HepG2 (cell line): ENCODE data around the gene UBE3D. TPM values are rescaled to one million over a fixed set of nuclear protein-coding genes. Genes with fewer than 3 reads are reported as not detected.

ENCODE experiments used
- FOXP1 ChIP-seq, 2 experiments: fragments of 450-650 bp in 1 of 2; IDR thresholded peaks; 2 replicates each; pipeline ENCODE4 v1.6.1; 2017 to 2018; ENCODE audit warnings: antibody characterized with exemption in 1 of 2
- KDM2A ChIP-seq: sonication (generic); formaldehyde crosslinking; IDR thresholded peaks from 2 replicates; pipeline ENCODE4 v1.4.0; 2020; ENCODE audit warnings: low read depth, missing genetic modification reagents, borderline replicate concordance
- MED13 ChIP-seq: sonication (generic); formaldehyde crosslinking; IDR thresholded peaks from 2 replicates; pipeline ENCODE4 v1.5.0; 2020; ENCODE audit warnings: missing genetic modification reagents
- MZF1 ChIP-seq: sonication (generic); formaldehyde crosslinking; IDR thresholded peaks from 2 replicates; pipeline ENCODE4 v1.8.1; 2023; ENCODE audit warnings: mild to moderate bottlenecking, missing genetic modification reagents, borderline replicate concordance
- POLR2AphosphoS5 ChIP-seq: IDR thresholded peaks from 2 replicates; pipeline ENCODE4 v1.6.1; 2012; ENCODE audit warnings: low read depth, low read length
- PRMT3 ChIP-seq: sonication (generic); formaldehyde crosslinking; IDR thresholded peaks from 2 replicates; pipeline ENCODE4 v1.8.1; 2022; ENCODE audit warnings: low read depth, mild to moderate bottlenecking, moderate library complexity, missing genetic modification reagents, borderline replicate concordance
- SAP130 ChIP-seq: IDR thresholded peaks from 2 replicates; pipeline ENCODE4 v1.6.1; 2016; ENCODE audit warnings: low read depth
- SRY ChIP-seq: sonication (generic); formaldehyde crosslinking; IDR thresholded peaks from 2 replicates; pipeline ENCODE4 v1.8.0; 2022; ENCODE audit warnings: mild to moderate bottlenecking, missing genetic modification reagents
- ZNF44 ChIP-seq: sonication (generic); formaldehyde crosslinking; IDR thresholded peaks from 2 replicates; pipeline ENCODE4 v1.5.1; 2020; ENCODE audit warnings: mild to moderate bottlenecking, missing genetic modification reagents
- ZNF530 ChIP-seq: sonication (generic); formaldehyde crosslinking; IDR thresholded peaks from 2 replicates; pipeline ENCODE4 v1.5.0; 2020; ENCODE audit warnings: low read depth, mild to moderate bottlenecking, missing genetic modification reagents
- ZNF598 ChIP-seq: sonication (generic); formaldehyde crosslinking; IDR thresholded peaks from 2 replicates; pipeline ENCODE4 v1.5.1; 2020; ENCODE audit warnings: mild to moderate bottlenecking, missing genetic modification reagents, borderline replicate concordance
- ZNF790 ChIP-seq: sonication (generic); formaldehyde crosslinking; IDR thresholded peaks from 2 replicates; pipeline ENCODE4 v1.8.0; 2022; ENCODE audit warnings: missing genetic modification reagents, mild to moderate bottlenecking, borderline replicate concordance
- polyA plus RNA-seq, 8 experiments: library from polyadenylated mRNA; depleted of rRNA in 3 of 8; stranded (reverse) in 7 of 8; unstranded in 1 of 8; fragments of >200 nt; fragmentation: Illumina TruSeq in 4 of 8; extraction: Trizol in 4 of 8; gene quantifications; 2 replicates each; pipeline versions ENCODE4 v1.2.1 to v1.2.3, GENCODE V29; 2011 to 2016; ENCODE audit warnings: low read depth in 4 of 8, missing spikeins in 1 of 8, mixed read lengths in 1 of 8; ENCODE audit not compliant: insufficient read depth in 1 of 8
- total RNA-seq, 5 experiments: library from RNA; depleted of rRNA; stranded (reverse); fragments of >200 nt; fragmentation: Illumina TruSeq; extraction: Trizol; gene quantifications; 2 replicates each; pipeline ENCODE4 v1.2.3, GENCODE V29; 2016; ENCODE audit warnings: low read depth in 1 of 5
- TF ChIP-seq, protein P1 (sequence below): IDR thresholded peaks from 2 replicates; pipeline ENCODE4 v1.6.1; 2016; ENCODE audit warnings: low read depth
- TF ChIP-seq, protein P2 (sequence below): sonication (generic); formaldehyde crosslinking; IDR thresholded peaks from 2 replicates; pipeline ENCODE4 v1.8.1; 2022; ENCODE audit warnings: mild to moderate bottlenecking, missing genetic modification reagents
- TF ChIP-seq, protein P3 (sequence below), 2 experiments: sonication (generic) in 1 of 2; formaldehyde crosslinking in 1 of 2; IDR thresholded peaks; 2 replicates each; pipeline versions ENCODE4 v1.6.1 to v1.9.0; 2014 to 2022; ENCODE audit warnings: antibody characterized with exemption in 1 of 2, borderline replicate concordance in 1 of 2, inconsistent platforms in 1 of 2, low read depth in 1 of 2, missing genetic modification reagents in 1 of 2
- TF ChIP-seq, protein P4 (sequence below): sonication (generic); formaldehyde crosslinking; IDR thresholded peaks from 2 replicates; pipeline ENCODE4 v1.5.0; 2020; ENCODE audit warnings: missing genetic modification reagents

UBE3D gene
- total and polyA plus RNA-seq, 2 of the 13 experiments (the other 11 are each of a cell fraction or from before 2014, with no cell fraction given), result 5.1 to 11.4 TPM

- TF ChIP-seq, protein P1, sequence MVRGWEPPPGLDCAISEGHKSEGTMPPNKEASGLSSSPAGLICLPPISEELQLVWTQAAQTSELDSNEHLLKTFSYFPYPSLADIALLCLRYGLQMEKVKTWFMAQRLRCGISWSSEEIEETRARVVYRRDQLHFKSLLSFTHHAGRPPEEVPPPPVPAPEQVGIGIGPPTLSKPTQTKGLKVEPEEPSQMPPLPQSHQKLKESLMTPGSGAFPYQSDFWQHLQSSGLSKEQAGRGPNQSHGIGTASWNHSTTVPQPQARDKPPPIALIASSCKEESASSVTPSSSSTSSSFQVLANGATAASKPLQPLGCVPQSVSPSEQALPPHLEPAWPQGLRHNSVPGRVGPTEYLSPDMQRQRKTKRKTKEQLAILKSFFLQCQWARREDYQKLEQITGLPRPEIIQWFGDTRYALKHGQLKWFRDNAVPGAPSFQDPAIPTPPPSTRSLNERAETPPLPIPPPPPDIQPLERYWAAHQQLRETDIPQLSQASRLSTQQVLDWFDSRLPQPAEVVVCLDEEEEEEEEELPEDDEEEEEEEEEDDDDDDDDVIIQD, result peak; percentile 91; the same call in 1 of the 2 replicates
- no peak for TF ChIP-seq FOXP1 (IDR thresholded peaks at IDR 0.05)
- TF ChIP-seq FOXP1 (CRISPR knock-in tag; IDR thresholded peaks at IDR 0.05), result no peak
- TF ChIP-seq SAP130 (CRISPR knock-in tag), result peak; percentile 95
- TF ChIP-seq SRY (CRISPR knock-in tag), result peak; percentile 80; the same call in 1 of the 2 replicates
- TF ChIP-seq MZF1 (CRISPR knock-in tag), result 0 out of 2 replicates have a peak, but pooled peaks have one; percentile 66
- TF ChIP-seq ZNF530 (CRISPR knock-in tag), result no peak
- TF ChIP-seq MED13 (CRISPR knock-in tag), result peak; percentile 72
- TF ChIP-seq PRMT3 (CRISPR knock-in tag), result no peak; the same call in 1 of the 2 replicates
- TF ChIP-seq ZNF598 (CRISPR knock-in tag), result 0 out of 2 replicates have a peak, but pooled peaks have one; percentile 66
- peak; percentile 78; the same call in 1 of the 2 replicates for TF ChIP-seq ZNF790 (CRISPR knock-in tag)
- peak; percentile 59 for TF ChIP-seq POLR2AphosphoS5
- TF ChIP-seq KDM2A (CRISPR knock-in tag), result peak; percentile 91
- no peak for TF ChIP-seq ZNF44 (CRISPR knock-in tag)
- TF ChIP-seq, protein P2, sequence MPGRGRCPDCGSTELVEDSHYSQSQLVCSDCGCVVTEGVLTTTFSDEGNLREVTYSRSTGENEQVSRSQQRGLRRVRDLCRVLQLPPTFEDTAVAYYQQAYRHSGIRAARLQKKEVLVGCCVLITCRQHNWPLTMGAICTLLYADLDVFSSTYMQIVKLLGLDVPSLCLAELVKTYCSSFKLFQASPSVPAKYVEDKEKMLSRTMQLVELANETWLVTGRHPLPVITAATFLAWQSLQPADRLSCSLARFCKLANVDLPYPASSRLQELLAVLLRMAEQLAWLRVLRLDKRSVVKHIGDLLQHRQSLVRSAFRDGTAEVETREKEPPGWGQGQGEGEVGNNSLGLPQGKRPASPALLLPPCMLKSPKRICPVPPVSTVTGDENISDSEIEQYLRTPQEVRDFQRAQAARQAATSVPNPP (CRISPR knock-in tag), result peak; percentile 90
- TF ChIP-seq, protein P3, sequence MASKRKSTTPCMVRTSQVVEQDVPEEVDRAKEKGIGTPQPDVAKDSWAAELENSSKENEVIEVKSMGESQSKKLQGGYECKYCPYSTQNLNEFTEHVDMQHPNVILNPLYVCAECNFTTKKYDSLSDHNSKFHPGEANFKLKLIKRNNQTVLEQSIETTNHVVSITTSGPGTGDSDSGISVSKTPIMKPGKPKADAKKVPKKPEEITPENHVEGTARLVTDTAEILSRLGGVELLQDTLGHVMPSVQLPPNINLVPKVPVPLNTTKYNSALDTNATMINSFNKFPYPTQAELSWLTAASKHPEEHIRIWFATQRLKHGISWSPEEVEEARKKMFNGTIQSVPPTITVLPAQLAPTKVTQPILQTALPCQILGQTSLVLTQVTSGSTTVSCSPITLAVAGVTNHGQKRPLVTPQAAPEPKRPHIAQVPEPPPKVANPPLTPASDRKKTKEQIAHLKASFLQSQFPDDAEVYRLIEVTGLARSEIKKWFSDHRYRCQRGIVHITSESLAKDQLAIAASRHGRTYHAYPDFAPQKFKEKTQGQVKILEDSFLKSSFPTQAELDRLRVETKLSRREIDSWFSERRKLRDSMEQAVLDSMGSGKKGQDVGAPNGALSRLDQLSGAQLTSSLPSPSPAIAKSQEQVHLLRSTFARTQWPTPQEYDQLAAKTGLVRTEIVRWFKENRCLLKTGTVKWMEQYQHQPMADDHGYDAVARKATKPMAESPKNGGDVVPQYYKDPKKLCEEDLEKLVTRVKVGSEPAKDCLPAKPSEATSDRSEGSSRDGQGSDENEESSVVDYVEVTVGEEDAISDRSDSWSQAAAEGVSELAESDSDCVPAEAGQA (IDR thresholded peaks at IDR 0.05; ENCODE audit: low read depth), result 0 out of 2 replicates have a peak, but pooled peaks have one; percentile 15
- TF ChIP-seq, protein P3 (CRISPR knock-in tag; IDR thresholded peaks at IDR 0.05; ENCODE audit: borderline replicate concordance), result peak; percentile 88; the same call in 1 of the 2 replicates
- TF ChIP-seq, protein P4, sequence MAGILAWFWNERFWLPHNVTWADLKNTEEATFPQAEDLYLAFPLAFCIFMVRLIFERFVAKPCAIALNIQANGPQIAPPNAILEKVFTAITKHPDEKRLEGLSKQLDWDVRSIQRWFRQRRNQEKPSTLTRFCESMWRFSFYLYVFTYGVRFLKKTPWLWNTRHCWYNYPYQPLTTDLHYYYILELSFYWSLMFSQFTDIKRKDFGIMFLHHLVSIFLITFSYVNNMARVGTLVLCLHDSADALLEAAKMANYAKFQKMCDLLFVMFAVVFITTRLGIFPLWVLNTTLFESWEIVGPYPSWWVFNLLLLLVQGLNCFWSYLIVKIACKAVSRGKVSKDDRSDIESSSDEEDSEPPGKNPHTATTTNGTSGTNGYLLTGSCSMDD (CRISPR knock-in tag), result no peak
Observed at GRCh38 chr6:83067448-83068439, 2.1 kb upstream of the UBE3D start, which contains the start of gene DOP1A (continued).
